PC-3 (cell line): ENCODE measurements around the gene PODNL1. TPM values are rescaled to one million over a fixed set of nuclear protein-coding genes. Genes with fewer than 3 reads are reported as not detected.

ENCODE experiments used
- ATAC-seq: fragments of 200-7000 bp; cut with Tn5 transposase; 2 replicates; pipeline ENCODE4 v1.9.1; 2020; ENCODE audit warnings: mild to moderate bottlenecking, moderate library complexity
- BruUV-seq: library from RNA; stranded (reverse); fragments of 400-500 nt; replicated peaks from 2 replicates; lab custom pipeline; 2021; lab: Mats Ljungman, UMichigan
- CTCF ChIA-PET: fragments of 300-600 bp; sonication (Branson Sonifier 250); formaldehyde crosslinking; loops from one replicate; lab custom pipeline; 2022; ENCODE audit warnings: antibody characterized with exemption; lab: Charles Lee
- POLR2A ChIA-PET: fragments of 300-600 bp; sonication (Branson Sonifier 250); formaldehyde crosslinking; loops from one replicate; lab custom pipeline; 2022; ENCODE audit warnings: antibody characterized with exemption; ENCODE audit not compliant: unreplicated experiment; lab: Charles Lee
- DNase-seq: peaks from one replicate; pipeline ENCODE4 v3.0.0-alpha.2; 2015
- H2AFZ ChIP-seq: fragments of 300-600 bp; sonication (generic); 2 replicates; pipeline ENCODE4 v1.6.0; 2016; ENCODE audit warnings: antibody characterized with exemption, low read length
- H3F3A ChIP-seq: fragments of 300-600 bp; sonication (generic); one replicate; pipeline ENCODE4 v1.6.0; 2017; ENCODE audit warnings: antibody characterized with exemption, low read length, control low read depth, mild to moderate bottlenecking; ENCODE audit not compliant: unreplicated experiment
- H3K27ac ChIP-seq: fragments of 300-600 bp; sonication (generic); 2 replicates; pipeline ENCODE4 v1.5.1; 2016; ENCODE audit warnings: mild to moderate bottlenecking, low read length
- H3K27me3 ChIP-seq: fragments of 300-600 bp; sonication (generic); 2 replicates; pipeline ENCODE4 v1.6.1; 2016; ENCODE audit warnings: low read length, mixed read lengths
- H3K36me3 ChIP-seq: fragments of 300-600 bp; sonication (generic); 2 replicates; pipeline ENCODE4 v1.6.1; 2016; ENCODE audit warnings: low read depth, mixed run types, low read length, mixed read lengths
- H3K4me1 ChIP-seq: fragments of 300-600 bp; sonication (generic); 2 replicates; pipeline ENCODE4 v1.5.1; 2016; ENCODE audit warnings: low read length; ENCODE audit not compliant: insufficient read depth
- H3K4me2 ChIP-seq: fragments of 300-600 bp; sonication (generic); 2 replicates; pipeline ENCODE4 v1.6.0; 2016; ENCODE audit warnings: low read length
- H3K4me3 ChIP-seq: fragments of 300-600 bp; sonication (generic); 2 replicates; pipeline ENCODE4 v1.5.1; 2016; ENCODE audit warnings: mild to moderate bottlenecking, low read length, mixed read lengths
- H3K79me2 ChIP-seq: fragments of 300-600 bp; sonication (generic); 2 replicates; pipeline ENCODE4 v1.6.1; 2017; ENCODE audit warnings: low read length, mixed read lengths
- H3K9ac ChIP-seq: fragments of 300-600 bp; sonication (generic); 2 replicates; pipeline ENCODE4 v1.6.0; 2016; ENCODE audit warnings: mild to moderate bottlenecking, low read length
- H3K9me2 ChIP-seq: fragments of 300-600 bp; sonication (generic); replicated peaks from 2 replicates; pipeline ENCODE4 v1.6.1; 2016; ENCODE audit warnings: mixed run types, low read length, mixed read lengths
- H3K9me3 ChIP-seq: fragments of 300-600 bp; sonication (generic); 2 replicates; pipeline ENCODE4 v1.6.1; 2016; ENCODE audit warnings: low read length, mixed read lengths
- H4K20me1 ChIP-seq: fragments of 300-600 bp; sonication (generic); 2 replicates; pipeline ENCODE4 v1.6.1; 2016; ENCODE audit warnings: low read length, mixed read lengths
- EZH2 ChIP-seq: fragments of 300-600 bp; sonication (generic); IDR thresholded peaks from one replicate; pipeline ENCODE4 v1.6.1; 2017; ENCODE audit warnings: antibody characterized with exemption, mild to moderate bottlenecking, low read length; ENCODE audit not compliant: unreplicated experiment
- EZH2phosphoT487 ChIP-seq: fragments of 300-600 bp; sonication (generic); IDR thresholded peaks from 2 replicates; pipeline ENCODE4 v1.6.1; 2018; ENCODE audit warnings: mild to moderate bottlenecking, antibody characterized with exemption, low read length, borderline replicate concordance
- intact Hi-C: fragments of 100-400 bp; cut with micrococcal nuclease; formaldehyde crosslinking; loops from 2 replicates; pipeline ENCODE4 v1.9.0; 2023
- total RNA-seq: library from RNA; depleted of rRNA; stranded (reverse); fragments of >200 nt; gene quantifications from 2 replicates; pipeline ENCODE4 v1.2.3, GENCODE V29; 2014
- TF ChIP-seq, protein P1 (sequence below): fragments of 300-600 bp; sonication (generic); conservative IDR thresholded peaks from 2 replicates; pipeline ENCODE4 v1.5.1; 2017; ENCODE audit warnings: antibody characterized with exemption, low read depth, mild to moderate bottlenecking, low read length

The PODNL1 gene
- total RNA-seq, 1 experiment from 2014 or later, result not detected

DNA sequence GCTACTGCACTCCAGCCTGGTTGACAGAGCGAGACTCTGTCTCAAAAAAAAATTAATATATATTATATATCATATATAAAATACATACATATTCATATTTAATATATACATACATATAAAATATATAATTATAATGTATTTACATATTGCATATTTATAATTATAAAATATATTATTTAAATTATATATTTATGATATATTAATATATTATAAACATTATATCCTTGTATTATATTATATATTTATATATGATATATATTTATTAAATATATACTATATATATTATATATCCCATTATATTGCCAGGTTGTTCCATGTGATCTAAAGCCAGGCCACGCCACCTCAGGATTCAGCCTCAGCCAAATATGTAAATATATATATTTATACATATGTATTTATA lies 42.0 kb downstream of the PODNL1 start:
- Histone ChIP-seq H3K9me3 (no peaks in the 10 kb centered on the region), H3K9ac (no peak overlapping the region), H2AFZ (no peak overlapping the region), H3K27me3 (no peaks in the 10 kb centered on the region), H3K4me1 (no peaks in the 10 kb centered on the region), H4K20me1 (no peaks in the 10 kb centered on the region), H3K79me2 (no peaks in the 10 kb centered on the region), H3K4me2 (no peak overlapping the region), H3K4me3 (no peak overlapping the region), H3F3A (no peaks in the 10 kb centered on the region), H3K36me3 (no peaks in the 10 kb centered on the region), H3K9me2 (no peaks in the 10 kb centered on the region), H3K27ac (no peak overlapping the region)
- intact Hi-C loops, result no loop called here
- ChIA-PET POLR2A (no interaction called here), CTCF (no interaction called here)
- ATAC-seq (no peak), DNase-seq (no peak)
- no TSS peak for BruUV-seq
- TF ChIP-seq, protein P1, sequence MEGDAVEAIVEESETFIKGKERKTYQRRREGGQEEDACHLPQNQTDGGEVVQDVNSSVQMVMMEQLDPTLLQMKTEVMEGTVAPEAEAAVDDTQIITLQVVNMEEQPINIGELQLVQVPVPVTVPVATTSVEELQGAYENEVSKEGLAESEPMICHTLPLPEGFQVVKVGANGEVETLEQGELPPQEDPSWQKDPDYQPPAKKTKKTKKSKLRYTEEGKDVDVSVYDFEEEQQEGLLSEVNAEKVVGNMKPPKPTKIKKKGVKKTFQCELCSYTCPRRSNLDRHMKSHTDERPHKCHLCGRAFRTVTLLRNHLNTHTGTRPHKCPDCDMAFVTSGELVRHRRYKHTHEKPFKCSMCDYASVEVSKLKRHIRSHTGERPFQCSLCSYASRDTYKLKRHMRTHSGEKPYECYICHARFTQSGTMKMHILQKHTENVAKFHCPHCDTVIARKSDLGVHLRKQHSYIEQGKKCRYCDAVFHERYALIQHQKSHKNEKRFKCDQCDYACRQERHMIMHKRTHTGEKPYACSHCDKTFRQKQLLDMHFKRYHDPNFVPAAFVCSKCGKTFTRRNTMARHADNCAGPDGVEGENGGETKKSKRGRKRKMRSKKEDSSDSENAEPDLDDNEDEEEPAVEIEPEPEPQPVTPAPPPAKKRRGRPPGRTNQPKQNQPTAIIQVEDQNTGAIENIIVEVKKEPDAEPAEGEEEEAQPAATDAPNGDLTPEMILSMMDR, result no peak
- no peak for TF ChIP-seq EZH2phosphoT487
- no peak for TF ChIP-seq EZH2

DNA sequence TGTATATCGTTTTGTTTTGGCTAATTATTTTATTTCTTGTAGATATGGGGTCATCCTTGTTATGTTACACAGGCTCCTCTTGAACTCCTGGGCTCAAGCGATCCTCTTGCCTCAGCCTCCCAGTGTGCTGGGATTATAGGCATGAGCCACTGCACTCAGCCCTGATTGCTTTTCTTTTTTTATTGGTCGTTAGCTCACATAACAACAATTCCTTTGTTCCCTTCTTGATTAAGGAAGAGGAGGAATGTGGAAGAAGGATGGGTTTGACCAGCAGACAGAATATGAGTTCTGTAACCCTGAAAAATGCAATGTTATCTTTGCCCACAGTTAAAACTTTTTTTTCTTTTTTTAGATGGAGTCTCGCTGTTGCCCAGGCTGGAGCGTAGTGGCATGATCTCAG lies 43.7 kb downstream of the PODNL1 start:
- intact Hi-C loops, result no loop called here
- CTCF ChIA-PET, result no interaction called here
- TF ChIP-seq, protein P1, result no peak
- TF ChIP-seq EZH2phosphoT487 (no peak), EZH2 (no peak)
- Histone ChIP-seq H4K20me1 (no peaks in the 10 kb centered on the region), H3K9ac (no peak overlapping the region), H3K4me1 (no peaks in the 10 kb centered on the region), H3K27me3 (no peaks in the 10 kb centered on the region), H3K4me3 (no peak overlapping the region), H3K9me3 (no peaks in the 10 kb centered on the region), H3K79me2 (no peaks in the 10 kb centered on the region), H2AFZ (no peak overlapping the region), H3F3A (no peaks in the 10 kb centered on the region), H3K36me3 (no peaks in the 10 kb centered on the region), H3K9me2 (no peaks in the 10 kb centered on the region), H3K4me2 (no peak overlapping the region), H3K27ac (no peak overlapping the region)
- no peak for ATAC-seq
- DNase-seq, result no peak
- BruUV-seq, result no TSS peak
- POLR2A ChIA-PET, result no interaction called here

DNA sequence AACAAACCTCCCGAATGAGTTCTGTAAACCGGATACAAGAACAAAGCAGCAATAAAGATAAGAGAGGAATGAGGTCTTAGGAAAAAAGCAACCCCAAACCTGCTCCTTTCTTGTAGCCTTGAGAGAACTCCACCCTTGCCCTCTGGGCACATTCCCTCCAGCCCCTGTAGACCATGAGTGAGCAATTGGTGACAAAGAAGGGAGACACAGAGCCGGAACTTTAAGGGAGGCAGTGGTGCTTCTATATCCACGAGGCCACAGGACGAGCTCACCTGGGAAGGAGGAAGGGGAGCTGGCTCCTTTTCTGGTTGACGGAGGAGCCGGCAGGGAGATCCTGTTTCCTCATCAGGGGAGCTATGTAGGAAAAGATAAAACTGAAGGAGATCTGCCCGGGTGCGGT lies 45.3 kb downstream of the PODNL1 start:
- ATAC-seq (peak; percentile 22; the same call in 1 of the 2 replicates), DNase-seq (peak; percentile 43)
- Histone ChIP-seq H3K4me1 (no peaks in the 10 kb centered on the region), H3K4me2 (no peak overlapping the region), H3K36me3 (no peaks in the 10 kb centered on the region), H3K27ac (no peak overlapping the region), H3K4me3 (no peak overlapping the region), H4K20me1 (no peaks in the 10 kb centered on the region), H3K79me2 (no peaks in the 10 kb centered on the region), H3K9me2 (no peaks in the 10 kb centered on the region), H3K9me3 (no peaks in the 10 kb centered on the region), H3K27me3 (no peaks in the 10 kb centered on the region), H3K9ac (no peak overlapping the region), H2AFZ (no peak overlapping the region), H3F3A (no peaks in the 10 kb centered on the region)
- intact Hi-C loops, result no loop called here
- ChIA-PET CTCF (no interaction called here), POLR2A (no interaction called here)
- TF ChIP-seq EZH2phosphoT487 (no peak), EZH2 (no peak)
- no TSS peak for BruUV-seq
